DND-41 (cell line): ENCODE data around the gene APOE.
"Not testable (repeated sequence)": the region's sequence is repeated elsewhere in the genome, so short reads cannot be mapped to it uniquely, and the experiment has no call there.

Source experiments
- EZH2 ChIP-seq: IDR thresholded peaks from 3 replicates; pipeline ENCODE4 v1.6.1; 2012; ENCODE audit warnings: borderline replicate concordance, low read depth, mild to moderate bottlenecking, moderate library complexity, low read length, inconsistent platforms; ENCODE audit not compliant: severe bottlenecking
- TF ChIP-seq, protein P1 (sequence below): IDR thresholded peaks from 2 replicates; pipeline ENCODE4 v1.5.1; 2012; ENCODE audit warnings: borderline replicate concordance, low read length, moderate library complexity, mild to moderate bottlenecking; ENCODE audit not compliant: poor library complexity, severe bottlenecking; ENCODE audit errors: extremely low read depth

- TF ChIP-seq, protein P1, sequence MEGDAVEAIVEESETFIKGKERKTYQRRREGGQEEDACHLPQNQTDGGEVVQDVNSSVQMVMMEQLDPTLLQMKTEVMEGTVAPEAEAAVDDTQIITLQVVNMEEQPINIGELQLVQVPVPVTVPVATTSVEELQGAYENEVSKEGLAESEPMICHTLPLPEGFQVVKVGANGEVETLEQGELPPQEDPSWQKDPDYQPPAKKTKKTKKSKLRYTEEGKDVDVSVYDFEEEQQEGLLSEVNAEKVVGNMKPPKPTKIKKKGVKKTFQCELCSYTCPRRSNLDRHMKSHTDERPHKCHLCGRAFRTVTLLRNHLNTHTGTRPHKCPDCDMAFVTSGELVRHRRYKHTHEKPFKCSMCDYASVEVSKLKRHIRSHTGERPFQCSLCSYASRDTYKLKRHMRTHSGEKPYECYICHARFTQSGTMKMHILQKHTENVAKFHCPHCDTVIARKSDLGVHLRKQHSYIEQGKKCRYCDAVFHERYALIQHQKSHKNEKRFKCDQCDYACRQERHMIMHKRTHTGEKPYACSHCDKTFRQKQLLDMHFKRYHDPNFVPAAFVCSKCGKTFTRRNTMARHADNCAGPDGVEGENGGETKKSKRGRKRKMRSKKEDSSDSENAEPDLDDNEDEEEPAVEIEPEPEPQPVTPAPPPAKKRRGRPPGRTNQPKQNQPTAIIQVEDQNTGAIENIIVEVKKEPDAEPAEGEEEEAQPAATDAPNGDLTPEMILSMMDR = not testable (repeated sequence)
- TF ChIP-seq EZH2 = not testable (repeated sequence)
Measured at GRCh38 chr19:44882619-44883397, 22.8 kb upstream of the APOE start.
